Heart left ventricle (tissue), 13 donors: ENCODE data around the gene CMTM3.
"Not testable (repeated sequence)": the region's sequence is repeated elsewhere in the genome, so short reads cannot be mapped to it uniquely, and the experiment has no call there.

Experiments used
- POLR2A ChIP-seq, 2 donors: fragments of 450-650 bp; IDR thresholded peaks; one replicate each; pipeline ENCODE4 v1.6.1; 2017; ENCODE audit warnings: antibody characterized with exemption in 2 of 2, mild to moderate bottlenecking in 2 of 2, moderate library complexity in 2 of 2
- TF ChIP-seq, protein P1 (sequence below), 12 donors: fragments of 200-600 bp; sonication (generic) in 4 of 12; IDR thresholded peaks; one replicate each; pipeline versions ENCODE4 v1.5.0 to v1.8.0; 2018 to 2022; ENCODE audit warnings: antibody characterized with exemption in 12 of 12, mild to moderate bottlenecking in 5 of 12
- donor health status: ischemic (EF 13 %, LVEDD 7.1; RV severe dilation, severe dysfunction).
- donor health status: DM: no; HTN: yes; CAD: no.
- donor health status: DM: no; HTN: no; CAD: no.
- donor health status: ischemic (EF 25% LVEDD 6.9; RV normal size, moderate dysfunction).
- donor health status: ischemic (EF 25% LVEDD 5.7; RV mildly dilated, moderate dysfunction).
- donor health status: ischemic (EF 35%, LVEDD 5.7; RV mildly dilated, moderate dysfunction).
- donor health status: nonischemic (EF 11% LVEDD 7.7; RV severe dilation, severe dysfunction).
- donor health status: DM: yes; HTN: yes; CAD: no.
- donor health status: PGD.
- donor health status: ischemic (EF 29% LVEDD 5.4; RV normal size, mild dysfunction).
- donor health status: nonischemic (EF 23%, LVEDD 6.1; RV moderate dilation, normal function).

DNA sequence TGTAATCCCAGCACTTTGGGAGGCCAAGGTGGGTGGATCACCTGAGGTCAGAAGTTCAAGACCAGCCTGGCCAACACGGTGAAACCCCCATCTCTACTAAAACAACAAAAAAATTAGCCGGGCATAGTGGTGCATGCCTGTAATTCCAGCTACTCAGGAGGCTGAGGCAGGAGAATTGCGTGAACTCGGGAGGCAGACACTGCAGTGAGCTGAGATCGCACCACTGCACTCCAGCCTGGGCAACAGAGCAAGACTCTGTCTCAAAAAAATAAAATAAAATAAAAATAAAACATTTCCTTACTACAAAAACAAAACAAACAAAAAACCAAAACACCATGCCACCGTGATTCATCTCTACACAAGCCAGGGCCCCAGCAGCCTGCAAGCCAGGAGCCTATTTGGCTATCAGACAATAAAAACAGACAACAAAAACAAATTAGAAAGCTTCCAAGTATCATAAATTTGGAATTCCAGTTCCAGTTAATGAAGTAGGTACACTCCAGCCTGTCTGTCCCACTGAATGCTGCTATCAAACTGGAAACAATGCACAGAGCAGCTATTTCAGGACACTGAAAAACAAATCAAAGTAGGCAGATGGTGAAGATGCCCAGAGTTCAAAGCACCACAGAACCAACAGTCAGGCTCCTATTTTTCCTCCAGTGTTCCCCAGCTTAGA is 57.3 kb downstream of the CMTM3 start:
- TF ChIP-seq, protein P1, sequence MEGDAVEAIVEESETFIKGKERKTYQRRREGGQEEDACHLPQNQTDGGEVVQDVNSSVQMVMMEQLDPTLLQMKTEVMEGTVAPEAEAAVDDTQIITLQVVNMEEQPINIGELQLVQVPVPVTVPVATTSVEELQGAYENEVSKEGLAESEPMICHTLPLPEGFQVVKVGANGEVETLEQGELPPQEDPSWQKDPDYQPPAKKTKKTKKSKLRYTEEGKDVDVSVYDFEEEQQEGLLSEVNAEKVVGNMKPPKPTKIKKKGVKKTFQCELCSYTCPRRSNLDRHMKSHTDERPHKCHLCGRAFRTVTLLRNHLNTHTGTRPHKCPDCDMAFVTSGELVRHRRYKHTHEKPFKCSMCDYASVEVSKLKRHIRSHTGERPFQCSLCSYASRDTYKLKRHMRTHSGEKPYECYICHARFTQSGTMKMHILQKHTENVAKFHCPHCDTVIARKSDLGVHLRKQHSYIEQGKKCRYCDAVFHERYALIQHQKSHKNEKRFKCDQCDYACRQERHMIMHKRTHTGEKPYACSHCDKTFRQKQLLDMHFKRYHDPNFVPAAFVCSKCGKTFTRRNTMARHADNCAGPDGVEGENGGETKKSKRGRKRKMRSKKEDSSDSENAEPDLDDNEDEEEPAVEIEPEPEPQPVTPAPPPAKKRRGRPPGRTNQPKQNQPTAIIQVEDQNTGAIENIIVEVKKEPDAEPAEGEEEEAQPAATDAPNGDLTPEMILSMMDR (IDR thresholded peaks at IDR 0.05): not testable (repeated sequence)
- TF ChIP-seq POLR2A (IDR thresholded peaks at IDR 0.05): not testable (repeated sequence)
